ENCODE data around the gene TTC21B. TPM values are rescaled to one million over a fixed set of nuclear protein-coding genes. Genes with fewer than 3 reads are reported as not detected.
"Not testable (repeated sequence)": the region's sequence is repeated elsewhere in the genome, so short reads cannot be mapped to it uniquely, and the experiment has no call there.

Gene TTC21B
- total RNA-seq (2014; rRNA removed; shearing (Covaris generic)), result 12.5 and 16.3 TPM in 2 replicates

- peak; percentile 96 for DNase-seq (ENCODE audit: low read depth)
These were observed at the start of gene TTC21B for GRCh38 chr2:165953655-165954606. Gene TTC21B, minus strand, starts transcription at chr2:165953776. Its CDS starts 71 bp downstream, at chr2:165953705.

- DNase-seq (ENCODE audit: low read depth), result no peak
These were observed 46.8 kb upstream of the TTC21B start for GRCh38 chr2:166000401-166000800.

- DNase-seq (ENCODE audit: low read depth), result no peak
These were observed 37.3 kb upstream of the TTC21B start for GRCh38 chr2:165990846-165991245.

GRCh38 chr2:165989851-165990250 is 36.3 kb upstream of the TTC21B start:
- DNase-seq (ENCODE audit: low read depth), result no peak

GRCh38 chr2:165985120-165985519 is 31.5 kb upstream of the TTC21B start:
- DNase-seq (ENCODE audit: low read depth), result no peak

GRCh38 chr2:165972161-165972560 is 18.6 kb upstream of the TTC21B start:
- not testable (repeated sequence) for DNase-seq (ENCODE audit: low read depth)

GRCh38 chr2:165970663-165971062 is 17.1 kb upstream of the TTC21B start:
- DNase-seq (ENCODE audit: low read depth), result no peak

GRCh38 chr2:165969227-165969626 is 15.7 kb upstream of the TTC21B start:
- no peak for DNase-seq (ENCODE audit: low read depth)

GRCh38 chr2:165967746-165968145 is 14.2 kb upstream of the TTC21B start:
- no peak for DNase-seq (ENCODE audit: low read depth)

GRCh38 chr2:165961818-165962217 is 8.2 kb upstream of the TTC21B start:
- no peak for DNase-seq (ENCODE audit: low read depth)

- no peak for DNase-seq (ENCODE audit: low read depth)
These were observed 5.8 kb upstream of the TTC21B start for GRCh38 chr2:165959371-165959770.

GRCh38 chr2:165958313-165958960 is 4.9 kb upstream of the TTC21B start:
- DNase-seq (ENCODE audit: low read depth), result no peak

GRCh38 chr2:165957030-165957675 is 3.6 kb upstream of the TTC21B start:
- no peak for DNase-seq (ENCODE audit: low read depth)

- no peak for DNase-seq (ENCODE audit: low read depth)
These were observed 296 bp downstream of the TTC21B start for GRCh38 chr2:165953306-165953654.

GRCh38 chr2:165952741-165953211 is 800 bp downstream of the TTC21B start:
- no peak for DNase-seq (ENCODE audit: low read depth)

GRCh38 chr2:165952085-165952484 is 1.5 kb downstream of the TTC21B start:
- DNase-seq (ENCODE audit: low read depth), result no peak

GRCh38 chr2:165950438-165950837 is 3.1 kb downstream of the TTC21B start:
- DNase-seq (ENCODE audit: low read depth), result no peak

GRCh38 chr2:165941827-165942226 is 11.7 kb downstream of the TTC21B start:
- DNase-seq (ENCODE audit: low read depth), result no peak

GRCh38 chr2:165938237-165938636 is 15.3 kb downstream of the TTC21B start:
- DNase-seq (ENCODE audit: low read depth), result no peak

- no peak for DNase-seq (ENCODE audit: low read depth)
These were observed 20.2 kb downstream of the TTC21B start for GRCh38 chr2:165933211-165933910.

GRCh38 chr2:165927774-165928173 is 25.8 kb downstream of the TTC21B start:
- no peak for DNase-seq (ENCODE audit: low read depth)

GRCh38 chr2:165927353-165927752 is 26.2 kb downstream of the TTC21B start:
- DNase-seq (ENCODE audit: low read depth), result no peak
